ENCODE data around the gene HLA-DQB1.
"Not testable (repeated sequence)": the region's sequence is repeated elsewhere in the genome, so short reads cannot be mapped to it uniquely, and the experiment has no call there.

The HLA-DQB1 gene

DNA sequence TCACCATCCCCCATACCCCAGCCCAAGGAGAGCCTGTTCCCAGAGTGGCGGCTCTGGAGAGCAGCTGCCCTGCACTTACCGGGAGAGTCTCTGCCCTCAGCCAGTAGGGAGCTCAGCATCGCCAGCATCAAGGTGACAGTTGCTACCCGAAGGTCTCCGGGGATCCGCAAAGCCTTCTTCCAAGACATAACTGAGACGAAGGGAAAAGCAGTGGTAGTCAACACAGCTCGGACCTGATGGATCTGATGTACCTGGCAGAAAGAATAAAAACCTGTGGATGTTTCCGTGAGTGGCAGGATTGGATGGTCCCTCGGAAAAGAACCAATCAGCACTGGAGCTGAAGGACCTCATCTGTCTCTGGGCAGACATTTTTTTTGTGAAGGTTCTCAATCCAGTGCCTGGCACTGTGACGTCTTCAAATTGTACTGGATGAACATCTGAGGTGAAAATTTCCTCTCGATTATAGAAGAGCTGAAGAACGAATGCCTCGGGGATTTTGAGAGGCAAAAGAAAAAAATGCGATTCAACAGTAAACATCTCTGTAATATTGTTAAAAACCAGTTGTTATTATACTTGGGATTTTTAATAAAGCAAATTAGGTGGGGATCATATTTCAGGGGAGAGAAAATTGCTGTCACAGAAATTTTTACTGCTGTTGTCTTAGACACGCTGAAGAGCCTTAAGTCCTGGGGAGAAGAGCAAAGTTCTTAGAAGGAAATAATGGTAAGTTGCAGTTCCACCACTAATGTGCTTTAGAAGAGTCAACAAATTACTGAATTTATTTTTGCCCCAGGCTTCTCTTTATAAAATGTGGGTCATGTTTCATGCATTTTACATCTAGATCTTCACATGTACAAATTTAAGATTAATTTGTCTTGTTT lies at the start of gene HLA-DQB1:
Gene HLA-DQB1 (minus strand): TSS at position 238 of the 881 bp plus-strand sequence. CDS start 50 bp downstream, at position 188.
- DNase-seq (peak; percentile 25), ATAC-seq (peak; percentile 84)
- Mint-ChIP-seq H3K4me1 (peaks cover 47% of the 10 kb centered on the region), H3K27me3 (peaks cover 12% of the 10 kb centered on the region), H3K9me3 (peaks cover under 1% of the 10 kb centered on the region), H3K27ac (peak within 1 kb of the TSS; percentile 63), H3K4me3 (peak within 1 kb of the TSS; percentile 81), H3K36me3 (ENCODE audit: low read depth) (peaks cover under 1% of the 10 kb centered on the region)

DNA sequence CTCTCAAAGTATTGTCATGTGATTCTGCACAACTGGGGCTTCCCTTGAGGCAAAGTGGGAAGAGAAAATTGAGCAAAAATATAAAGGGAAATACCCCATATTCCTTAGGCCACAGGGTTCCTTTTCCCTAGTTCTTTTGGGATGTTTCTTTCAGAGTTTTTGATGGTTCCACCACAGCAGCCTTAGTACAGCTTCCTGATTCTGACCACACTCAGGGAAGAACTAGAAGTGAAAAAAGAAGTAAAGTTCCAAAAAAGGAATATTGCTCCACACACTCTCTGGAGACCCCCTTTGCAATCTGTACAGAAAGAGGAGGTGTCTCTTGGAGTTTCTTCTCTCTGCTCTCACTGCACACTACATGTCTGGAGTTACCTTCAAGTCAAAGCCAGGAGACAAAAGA lies 46.8 kb upstream of the HLA-DQB1 start:
- no peak overlapping the region for H3K4me3 Mint-ChIP-seq
- no peak overlapping the region for H3K27ac Mint-ChIP-seq
- H3K4me1 Mint-ChIP-seq, result no peaks in the 10 kb centered on the region
- no peak for DNase-seq
- H3K9me3 Mint-ChIP-seq, result no peaks in the 10 kb centered on the region
- H3K27me3 Mint-ChIP-seq, result peaks cover 5% of the 10 kb centered on the region
- no peaks in the 10 kb centered on the region for H3K36me3 Mint-ChIP-seq (ENCODE audit: low read depth)
- no peak for ATAC-seq

DNA sequence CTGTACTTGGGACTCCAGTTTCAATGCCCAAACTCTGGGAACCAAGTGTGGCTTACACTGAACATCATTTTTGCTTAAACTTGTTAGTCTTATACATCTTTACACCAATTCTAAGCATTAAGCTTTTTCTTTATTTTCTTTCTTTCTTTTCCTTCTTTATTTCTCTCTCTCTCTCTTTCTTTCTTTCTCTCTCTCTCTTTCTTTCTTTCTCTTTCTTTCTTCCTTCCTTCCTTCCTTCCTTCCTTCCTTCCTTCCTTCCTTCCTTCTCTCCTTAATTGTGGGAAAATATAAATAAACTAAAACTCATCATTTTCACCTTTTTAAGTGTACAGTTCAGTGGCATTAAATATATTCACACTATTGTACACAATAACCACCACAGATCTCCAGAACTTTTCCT lies 43.2 kb upstream of the HLA-DQB1 start:
- ATAC-seq, result no peak
- H3K9me3 Mint-ChIP-seq, result peaks cover 4% of the 10 kb centered on the region

GRCh38 chr6:32705164-32705563 lies 38.7 kb upstream of the HLA-DQB1 start:
- not testable (repeated sequence) for H3K27ac Mint-ChIP-seq; ATAC-seq; DNase-seq; H3K4me1 Mint-ChIP-seq; H3K4me3 Mint-ChIP-seq; H3K36me3 Mint-ChIP-seq (ENCODE audit: low read depth); H3K9me3 Mint-ChIP-seq
- H3K27me3 Mint-ChIP-seq, result peaks cover 19% of the 10 kb centered on the region

More for the DNA sequence above, 43.2 kb upstream of the HLA-DQB1 start:
- DNase-seq, result no peak
- H3K27ac Mint-ChIP-seq, result no peak overlapping the region
- peaks cover 4% of the 10 kb centered on the region for H3K4me1 Mint-ChIP-seq
- peaks cover 2% of the 10 kb centered on the region for H3K27me3 Mint-ChIP-seq
- H3K36me3 Mint-ChIP-seq (ENCODE audit: low read depth), result no peaks in the 10 kb centered on the region
- no peak overlapping the region for H3K4me3 Mint-ChIP-seq

DNA sequence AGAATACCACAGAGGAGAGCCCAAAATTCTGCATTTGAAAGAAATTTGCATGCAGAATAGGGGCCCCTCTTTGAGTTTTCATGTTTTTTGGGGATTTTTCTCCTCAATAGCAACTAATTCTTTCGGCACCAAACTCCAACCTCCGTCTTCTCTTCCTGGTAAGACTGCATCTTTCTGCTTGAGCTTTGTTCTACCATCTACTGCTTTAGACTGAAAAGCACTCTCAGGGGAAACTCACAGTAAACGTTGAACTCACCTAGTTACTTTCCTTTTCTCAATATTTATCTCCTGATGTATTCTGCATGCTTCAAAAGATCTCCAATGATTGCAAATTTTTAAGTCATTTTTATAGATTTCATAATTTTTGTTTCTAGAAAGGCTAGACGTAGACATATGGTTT lies 36.9 kb upstream of the HLA-DQB1 start:
- Mint-ChIP-seq H3K9me3 (peaks cover 4% of the 10 kb centered on the region), H3K27me3 (peaks cover 29% of the 10 kb centered on the region), H3K36me3 (ENCODE audit: low read depth) (no peaks in the 10 kb centered on the region), H3K4me1 (peaks cover 7% of the 10 kb centered on the region), H3K4me3 (no peak overlapping the region), H3K27ac (no peak overlapping the region)
- no peak for DNase-seq
- no peak for ATAC-seq

DNA sequence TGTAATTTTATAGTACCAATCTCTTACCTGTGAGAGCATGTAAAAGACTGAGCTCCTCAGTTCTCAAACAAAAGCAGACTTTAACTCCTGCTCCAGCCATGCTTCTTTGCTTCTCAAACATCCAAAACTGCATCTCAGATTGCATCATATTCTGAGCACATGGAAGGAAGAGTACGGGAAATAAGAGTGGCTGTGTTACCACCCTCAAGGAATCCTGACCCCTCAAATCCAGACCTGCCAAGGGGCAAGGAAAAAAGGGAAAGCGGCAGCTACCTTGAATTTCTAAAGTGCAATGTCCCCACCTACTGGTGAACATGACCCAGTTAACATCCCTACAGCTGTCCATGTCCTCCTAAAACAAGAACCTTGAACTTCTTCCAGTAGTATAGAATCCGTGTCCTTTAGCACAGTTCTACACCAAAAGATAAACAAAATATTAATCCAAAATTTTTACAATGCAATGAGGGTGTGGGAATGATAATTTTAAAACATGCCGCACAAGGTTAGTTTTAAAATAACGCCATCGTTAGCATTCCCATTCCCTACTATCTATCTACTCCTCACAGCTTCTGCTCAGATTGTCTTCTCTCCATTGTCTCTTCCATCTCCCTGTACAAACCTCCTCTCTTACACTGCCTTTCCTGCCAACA lies 34.1 kb upstream of the HLA-DQB1 start:
- peaks cover 33% of the 10 kb centered on the region for H3K27me3 Mint-ChIP-seq
- H3K27ac Mint-ChIP-seq, result no peak overlapping the region
- H3K36me3 Mint-ChIP-seq (ENCODE audit: low read depth), result no peaks in the 10 kb centered on the region
- H3K9me3 Mint-ChIP-seq, result peaks cover 4% of the 10 kb centered on the region
- peak; percentile 22 for DNase-seq
- H3K4me3 Mint-ChIP-seq, result no peak overlapping the region
- peaks cover 7% of the 10 kb centered on the region for H3K4me1 Mint-ChIP-seq
- ATAC-seq, result peak; percentile 33

- ATAC-seq (no peak), DNase-seq (no peak)
- Mint-ChIP-seq H3K36me3 (ENCODE audit: low read depth) (no peaks in the 10 kb centered on the region), H3K9me3 (no peaks in the 10 kb centered on the region), H3K4me3 (no peak overlapping the region), H3K27me3 (peaks cover 32% of the 10 kb centered on the region), H3K27ac (no peak overlapping the region), H3K4me1 (peaks cover 4% of the 10 kb centered on the region)
These were observed 30.6 kb upstream of the HLA-DQB1 start for GRCh38 chr6:32697031-32697430.

DNA sequence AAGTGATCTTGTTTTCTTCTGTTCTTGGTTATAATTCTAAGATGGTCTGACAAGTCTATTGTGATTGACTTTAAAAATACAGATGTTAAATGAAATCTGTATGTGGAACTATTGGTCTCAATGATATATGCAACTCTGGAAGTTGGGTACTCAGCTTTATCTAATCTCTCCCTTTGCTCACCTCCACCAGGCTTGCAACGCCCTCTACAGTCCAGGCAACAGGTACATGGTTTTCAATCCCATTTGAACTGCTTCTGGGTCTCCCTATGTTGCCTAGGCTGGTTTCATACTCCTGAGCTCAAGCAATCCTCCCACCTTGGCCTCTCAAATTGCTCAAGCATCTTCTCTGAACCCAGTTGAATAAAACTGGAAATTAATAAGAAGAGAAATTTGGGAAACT lies 25.6 kb upstream of the HLA-DQB1 start:
- H3K4me1 Mint-ChIP-seq, result peaks cover 19% of the 10 kb centered on the region
- H3K27me3 Mint-ChIP-seq, result peaks cover 9% of the 10 kb centered on the region
- no peak overlapping the region for H3K4me3 Mint-ChIP-seq
- no peaks in the 10 kb centered on the region for H3K9me3 Mint-ChIP-seq
- peak; percentile 72 for ATAC-seq
- no peaks in the 10 kb centered on the region for H3K36me3 Mint-ChIP-seq (ENCODE audit: low read depth)
- H3K27ac Mint-ChIP-seq, result no peak overlapping the region
- peak; percentile 51 for DNase-seq

GRCh38 chr6:32689531-32690501 lies 23.4 kb upstream of the HLA-DQB1 start:
- Mint-ChIP-seq H3K27me3 (peaks cover 7% of the 10 kb centered on the region), H3K4me3 (no peak overlapping the region), H3K4me1 (peaks cover 41% of the 10 kb centered on the region), H3K9me3 (no peaks in the 10 kb centered on the region), H3K36me3 (ENCODE audit: low read depth) (no peaks in the 10 kb centered on the region), H3K27ac (peak overlapping the region; percentile 36)
- ATAC-seq (no peak), DNase-seq (no peak)

DNA sequence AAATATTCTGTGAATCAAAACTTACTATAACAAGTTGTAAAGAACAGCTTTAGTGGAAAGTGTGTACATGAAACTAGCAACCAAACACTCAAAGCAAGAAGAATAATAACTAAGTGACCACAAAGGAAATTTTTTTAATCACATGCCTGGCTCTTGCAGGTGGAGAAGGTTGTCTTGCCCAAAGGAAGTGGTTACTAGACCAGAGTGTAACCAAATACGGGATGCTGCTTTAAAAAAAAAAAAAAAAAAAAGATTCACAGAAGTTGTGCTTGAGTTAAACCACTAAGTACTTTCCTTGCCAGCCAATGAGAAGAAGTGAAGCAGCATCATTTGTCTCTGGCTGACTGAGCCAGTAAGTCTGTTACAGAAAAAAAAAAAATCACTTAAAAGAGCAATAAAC lies 19.1 kb upstream of the HLA-DQB1 start:
- no peaks in the 10 kb centered on the region for H3K36me3 Mint-ChIP-seq (ENCODE audit: low read depth)
- peaks cover 3% of the 10 kb centered on the region for H3K27me3 Mint-ChIP-seq
- peaks cover 45% of the 10 kb centered on the region for H3K4me1 Mint-ChIP-seq
- ATAC-seq (peak; percentile 88), DNase-seq (peak; percentile 11)
- H3K4me3 Mint-ChIP-seq, result peak overlapping the region; percentile 6
- H3K9me3 Mint-ChIP-seq, result peaks cover 10% of the 10 kb centered on the region
- peak overlapping the region; percentile 84 for H3K27ac Mint-ChIP-seq

- H3K27ac Mint-ChIP-seq, result no peak overlapping the region
- no peak for DNase-seq
- peaks cover 41% of the 10 kb centered on the region for H3K4me1 Mint-ChIP-seq
- peaks cover 3% of the 10 kb centered on the region for H3K27me3 Mint-ChIP-seq
- H3K4me3 Mint-ChIP-seq, result no peak overlapping the region
- no peak for ATAC-seq
- H3K36me3 Mint-ChIP-seq (ENCODE audit: low read depth), result no peaks in the 10 kb centered on the region
- peaks cover 10% of the 10 kb centered on the region for H3K9me3 Mint-ChIP-seq
These were observed 17.8 kb upstream of the HLA-DQB1 start for GRCh38 chr6:32684246-32684645.

GRCh38 chr6:32680055-32680454 lies 13.6 kb upstream of the HLA-DQB1 start:
- H3K9me3 Mint-ChIP-seq, result peaks cover 27% of the 10 kb centered on the region
- no peak overlapping the region for H3K27ac Mint-ChIP-seq
- H3K27me3 Mint-ChIP-seq, result no peaks in the 10 kb centered on the region
- DNase-seq (no peak), ATAC-seq (no peak)
- peaks cover 15% of the 10 kb centered on the region for H3K4me1 Mint-ChIP-seq
- H3K36me3 Mint-ChIP-seq (ENCODE audit: low read depth), result peaks cover 5% of the 10 kb centered on the region
- no peak overlapping the region for H3K4me3 Mint-ChIP-seq

- no peak for DNase-seq
- Mint-ChIP-seq H3K4me3 (no peak overlapping the region), H3K27ac (no peak overlapping the region), H3K4me1 (peaks cover 10% of the 10 kb centered on the region), H3K27me3 (no peaks in the 10 kb centered on the region), H3K36me3 (ENCODE audit: low read depth) (peaks cover 5% of the 10 kb centered on the region), H3K9me3 (peaks cover 26% of the 10 kb centered on the region)
- no peak for ATAC-seq
These were observed 13.0 kb upstream of the HLA-DQB1 start for GRCh38 chr6:32679492-32679891.

DNA sequence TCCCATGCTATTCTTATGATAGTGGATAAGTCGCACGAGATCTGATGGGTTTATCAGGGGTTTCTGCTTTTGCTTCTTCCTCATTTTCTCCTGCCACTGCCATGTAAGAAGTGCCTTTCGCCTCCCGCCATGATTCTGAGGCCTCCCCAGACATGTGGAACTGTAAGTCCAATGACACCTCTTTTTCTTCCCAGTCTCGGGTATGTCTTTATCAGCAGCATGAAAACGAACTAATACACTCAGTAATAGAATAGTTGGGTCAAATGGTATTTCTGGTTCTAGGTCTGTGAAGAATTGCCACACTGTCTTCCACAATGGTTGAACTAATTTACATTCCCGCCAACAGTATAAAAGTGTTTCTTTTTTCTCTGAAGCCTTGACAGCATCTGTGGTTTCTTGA lies 7.7 kb upstream of the HLA-DQB1 start:
- not testable (repeated sequence) for DNase-seq; H3K4me3 Mint-ChIP-seq; H3K27ac Mint-ChIP-seq; H3K36me3 Mint-ChIP-seq (ENCODE audit: low read depth); H3K4me1 Mint-ChIP-seq; H3K27me3 Mint-ChIP-seq; ATAC-seq
- peaks cover 26% of the 10 kb centered on the region for H3K9me3 Mint-ChIP-seq
